GM12878 (cell line): ENCODE data around the gene ADCY5. TPM values are rescaled to one million over a fixed set of nuclear protein-coding genes. Genes with fewer than 3 reads are reported as not detected.

ENCODE experiments used
- ATAC-seq: fragments of 200-7000 bp; cut with Tn5 transposase; 3 replicates; pipeline ENCODE4 v1.9.1; 2020; ENCODE audit warnings: mild to moderate bottlenecking, moderate library complexity
- BruUV-seq: library from RNA; stranded (reverse); fragments of 400-500 nt; replicated peaks from 2 replicates; lab custom pipeline; 2021; lab: Mats Ljungman, UMichigan
- CTCF ChIA-PET: fragments of 300-600 bp; sonication (Branson Sonifier 250); formaldehyde crosslinking; extraction: SDS; loops from one replicate; lab custom pipeline; 2021; ENCODE audit warnings: inconsistent platforms; lab: Yijun Ruan, JAX
- POLR2A ChIA-PET: fragments of 350-600 bp; formaldehyde crosslinking; extraction: SDS; loops from one replicate; lab custom pipeline; 2021; ENCODE audit warnings: inconsistent platforms; lab: Charles Lee
- RAD21 ChIA-PET: fragments of 300-600 bp; sonication (Branson Sonifier 250); formaldehyde crosslinking; loops from one replicate; lab custom pipeline; 2023; ENCODE audit warnings: antibody characterized with exemption; ENCODE audit not compliant: unreplicated experiment; lab: Charles Lee
- SMC1A ChIA-PET: fragments of 300-600 bp; sonication (Branson Sonifier 250); formaldehyde crosslinking; loops from one replicate; lab custom pipeline; 2023; ENCODE audit not compliant: unreplicated experiment, uncharacterized antibody; lab: Charles Lee
- DNase-seq: peaks from one replicate; pipeline ENCODE4 v3.0.0-alpha.2; 2011; ENCODE audit warnings: low read depth, low spot score
- FAIRE-seq: peaks from 3 replicates; lab custom pipeline; 2011; peaks lifted over from hg19 to GRCh38; lab: Jason Lieb, UNC
- H2AFZ ChIP-seq: 2 replicates; pipeline ENCODE4 v1.6.0; 2011; ENCODE audit warnings: low read depth, low read length, control low read depth; ENCODE audit not compliant: control insufficient read depth
- H3K27ac ChIP-seq: 2 replicates; pipeline ENCODE4 v1.5.1; 2011; ENCODE audit warnings: control low read depth; ENCODE audit not compliant: control insufficient read depth, insufficient read depth
- H3K27me3 ChIP-seq, 2 experiments: replicated peaks in 1 of 2; 2 replicates each; pipeline versions ENCODE4 v1.6.0 to v1.6.1; 2011; ENCODE audit warnings: low read length in 1 of 2; ENCODE audit not compliant: control insufficient read depth in 2 of 2, insufficient read depth in 2 of 2
- H3K36me3 ChIP-seq, 2 experiments: 2 replicates each; pipeline ENCODE4 v1.5.1; 2011; ENCODE audit warnings: low read length in 1 of 2; ENCODE audit not compliant: control insufficient read depth in 2 of 2, insufficient read depth in 2 of 2
- H3K4me1 ChIP-seq: 2 replicates; pipeline ENCODE4 v1.6.1; 2011; ENCODE audit warnings: mild to moderate bottlenecking, low read length, moderate library complexity, mixed read lengths; ENCODE audit not compliant: control insufficient read depth, insufficient read depth
- H3K4me2 ChIP-seq: 2 replicates; pipeline ENCODE4 v1.6.0; 2011; ENCODE audit warnings: control low read depth; ENCODE audit not compliant: control insufficient read depth, insufficient read depth
- H3K4me3 ChIP-seq: fragments of 200-600 bp; sonication (generic); 2 replicates; pipeline ENCODE4 v1.5.1; 2016
- H3K79me2 ChIP-seq: 2 replicates; pipeline ENCODE4 v1.6.0; 2011; ENCODE audit warnings: low read length; ENCODE audit not compliant: control insufficient read depth, insufficient read depth
- H3K9ac ChIP-seq: 2 replicates; pipeline ENCODE4 v1.8.0; 2011; ENCODE audit warnings: low read length, control low read depth, mixed read lengths; ENCODE audit not compliant: control insufficient read depth, insufficient read depth
- H3K9me3 ChIP-seq: replicated peaks from 3 replicates; pipeline ENCODE4 v1.5.1; 2011; ENCODE audit warnings: mild to moderate bottlenecking, low read length; ENCODE audit not compliant: control insufficient read depth, insufficient read depth
- H4K20me1 ChIP-seq: 2 replicates; pipeline ENCODE4 v1.6.0; 2011; ENCODE audit not compliant: control insufficient read depth, insufficient read depth
- PAX5 ChIP-seq: IDR thresholded peaks from 2 replicates; pipeline ENCODE4 v1.6.1; 2011; ENCODE audit warnings: low read depth, low read length, borderline replicate concordance
- RAD21 ChIP-seq: IDR thresholded peaks from 2 replicates; pipeline ENCODE4 v1.6.1; 2011; ENCODE audit warnings: mild to moderate bottlenecking, low read depth, low read length, moderate library complexity; ENCODE audit not compliant: insufficient read depth
- SMC3 ChIP-seq: IDR thresholded peaks from 2 replicates; pipeline ENCODE4 v1.6.1; 2011; ENCODE audit warnings: low read length, improper control_type of control experiment, borderline replicate concordance
- SPI1 ChIP-seq: IDR thresholded peaks from 2 replicates; pipeline ENCODE4 v1.6.1; 2011; ENCODE audit warnings: low read depth, mild to moderate bottlenecking, low read length, moderate library complexity, borderline replicate concordance; ENCODE audit not compliant: insufficient read depth
- TCF12 ChIP-seq: IDR thresholded peaks from 2 replicates; pipeline ENCODE4 v1.6.1; 2011; ENCODE audit warnings: low read depth, mild to moderate bottlenecking, low read length
- YY1 ChIP-seq: IDR thresholded peaks from 2 replicates; pipeline ENCODE4 v1.6.1; 2011; ENCODE audit warnings: low read depth, mild to moderate bottlenecking, low read length
- WGBS: methylation state at CpG from one replicate; pipeline ENCODE4 v1.1.6; 2016; ENCODE audit warnings: low lambda C conversion rate; ENCODE audit not compliant: insufficient replicate concordance, insufficient coverage; ENCODE audit errors: missing lambda C conversion rate; 5-methylcytosine and 5-hydroxymethylcytosine counted together
- in situ Hi-C: fragments of 300-500 bp; cut with MboI; formaldehyde crosslinking; loops from 9 replicates; pipeline ENCODE4 v1.14.3; 2018; ENCODE audit warnings: mixed read lengths
- intact Hi-C: fragments of 100-400 bp; cut with micrococcal nuclease; formaldehyde crosslinking; loops from one replicate; pipeline ENCODE4 v1.14.2; 2022; ENCODE audit not compliant: unreplicated experiment
- polyA plus RNA-seq, 11 experiments: library from polyadenylated mRNA; depleted of rRNA in 4 of 11; unstranded in 6 of 11; stranded (reverse) in 5 of 11; fragments of >200 nt; fragmentation: Nextera tagmentation in 4 of 11; fragmentation: Illumina TruSeq in 1 of 11; extraction: Ambion mirVana in 4 of 11; extraction: Trizol in 1 of 11; gene quantifications; 1 replicate in 1 of 11; 2 replicates in 10 of 11; pipeline versions ENCODE4 v1.2.1 to v1.2.3, GENCODE V29; 2011 to 2016; ENCODE audit warnings: inconsistent platforms in 2 of 11, missing spikeins in 2 of 11, low read depth in 1 of 11
- total RNA-seq, 4 experiments: library from RNA; depleted of rRNA in 3 of 4; stranded (reverse); fragments of >200 nt in 3 of 4; fragmentation: Illumina TruSeq in 1 of 4; extraction: Trizol in 1 of 4; gene quantifications; 2 replicates each; pipeline versions ENCODE4 v1.2.1 to v1.2.3, GENCODE V29; 2013 to 2021
- TF ChIP-seq, protein P1 (sequence below), 3 experiments: IDR thresholded peaks in 2 of 3; conservative IDR thresholded peaks in 1 of 3; 2 replicates each; pipeline ENCODE4 v1.5.1; 2011; ENCODE audit warnings: low read depth in 3 of 3, low read length in 3 of 3, mild to moderate bottlenecking in 3 of 3, control low read depth in 2 of 3, moderate library complexity in 2 of 3, inconsistent platforms in 1 of 3, mixed read lengths in 1 of 3; ENCODE audit not compliant: control insufficient read depth in 2 of 3, insufficient read depth in 1 of 3; ENCODE audit errors: extremely low read depth in 1 of 3
- TF ChIP-seq, protein P2 (sequence below): fragments of 450-650 bp; IDR thresholded peaks from 2 replicates; pipeline ENCODE4 v1.6.1; 2016; ENCODE audit warnings: mild to moderate bottlenecking
- TF ChIP-seq, protein P3 (sequence below): IDR thresholded peaks from 2 replicates; pipeline ENCODE4 v1.6.1; 2011; ENCODE audit warnings: mild to moderate bottlenecking, low read depth, low read length, moderate library complexity; ENCODE audit not compliant: insufficient replicate concordance
- TF ChIP-seq, protein P4 (sequence below): fragments of 450-650 bp; formaldehyde crosslinking; IDR thresholded peaks from 2 replicates; pipeline ENCODE4 v1.4.0; 2022; ENCODE audit warnings: mild to moderate bottlenecking, moderate library complexity

ADCY5 gene
- total and polyA plus RNA-seq, 10 of the 15 experiments (the other 5 are each of a cell fraction or from before 2014, with no cell fraction given), result under 0.01 to 0.24 (median 0.02) TPM; not detected in 4

DNA sequence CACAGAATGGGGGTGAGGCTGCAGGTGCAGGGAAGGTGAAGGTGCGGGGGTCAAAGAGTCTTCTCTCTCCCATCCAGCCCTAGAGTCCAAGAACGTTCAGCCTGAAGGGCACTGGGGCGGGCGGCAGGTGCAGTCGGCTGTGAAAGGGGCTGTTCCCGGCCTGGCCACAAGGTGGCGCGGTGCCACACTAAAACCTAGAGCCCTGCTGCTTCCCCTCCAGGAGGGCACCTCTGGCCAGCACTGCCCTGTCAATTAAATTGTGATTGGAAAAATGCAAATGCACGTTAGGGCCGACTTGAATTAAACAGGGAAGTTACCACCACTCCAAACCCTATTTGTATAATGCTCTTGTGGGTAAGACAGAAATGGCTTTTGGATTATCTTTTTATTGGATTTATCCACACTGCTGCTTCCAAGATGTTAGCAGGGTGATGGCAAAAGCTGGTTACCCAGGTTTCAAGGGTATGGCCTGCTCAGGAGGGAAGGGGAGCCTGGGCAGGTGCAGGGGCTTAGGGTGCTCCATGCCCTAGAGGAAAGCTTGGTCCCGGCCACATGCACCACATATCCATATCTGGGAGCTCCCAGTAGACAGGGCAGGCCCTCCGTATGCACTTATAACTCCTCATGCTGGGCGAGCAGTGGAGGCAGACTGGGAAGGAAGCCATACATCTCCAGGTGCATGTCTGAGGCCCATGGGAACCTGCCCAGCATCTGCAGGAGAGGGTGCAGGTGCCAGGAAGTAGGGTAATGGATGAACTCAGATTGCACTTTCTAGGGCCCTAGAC, 119.8 kb downstream of the ADCY5 start:
- H3K4me3 ChIP-seq, result no peak overlapping the region
- no peaks in the 10 kb centered on the region for H3K4me1 ChIP-seq
- no peak for DNase-seq
- no peak overlapping the region for H3K27ac ChIP-seq
- WGBS, result 10% methylated on average over 13 of the region's 13 CpGs
- RAD21 ChIA-PET, result interaction anchor here (0.8 to 3.2 kb wide), 3 partner anchors 48 to 230 kb away, joined by 3 to 21 read pairs (median 7); no protein-coding TSS in a partner anchor
- H2AFZ ChIP-seq, result no peak overlapping the region
- no peaks in the 10 kb centered on the region for H3K36me3 ChIP-seq
- TF ChIP-seq RAD21 (peak; percentile 63), SPI1 (0 out of 2 replicates have a peak, but pooled peaks have one; percentile 2), SMC3 (peak; percentile 96), TCF12 (0 out of 2 replicates have a peak, but pooled peaks have one; percentile 37), PAX5 (peak; percentile 57; the same call in 1 of the 2 replicates), YY1 (0 out of 2 replicates have a peak, but pooled peaks have one; percentile 45)
- TF ChIP-seq, protein P1, sequence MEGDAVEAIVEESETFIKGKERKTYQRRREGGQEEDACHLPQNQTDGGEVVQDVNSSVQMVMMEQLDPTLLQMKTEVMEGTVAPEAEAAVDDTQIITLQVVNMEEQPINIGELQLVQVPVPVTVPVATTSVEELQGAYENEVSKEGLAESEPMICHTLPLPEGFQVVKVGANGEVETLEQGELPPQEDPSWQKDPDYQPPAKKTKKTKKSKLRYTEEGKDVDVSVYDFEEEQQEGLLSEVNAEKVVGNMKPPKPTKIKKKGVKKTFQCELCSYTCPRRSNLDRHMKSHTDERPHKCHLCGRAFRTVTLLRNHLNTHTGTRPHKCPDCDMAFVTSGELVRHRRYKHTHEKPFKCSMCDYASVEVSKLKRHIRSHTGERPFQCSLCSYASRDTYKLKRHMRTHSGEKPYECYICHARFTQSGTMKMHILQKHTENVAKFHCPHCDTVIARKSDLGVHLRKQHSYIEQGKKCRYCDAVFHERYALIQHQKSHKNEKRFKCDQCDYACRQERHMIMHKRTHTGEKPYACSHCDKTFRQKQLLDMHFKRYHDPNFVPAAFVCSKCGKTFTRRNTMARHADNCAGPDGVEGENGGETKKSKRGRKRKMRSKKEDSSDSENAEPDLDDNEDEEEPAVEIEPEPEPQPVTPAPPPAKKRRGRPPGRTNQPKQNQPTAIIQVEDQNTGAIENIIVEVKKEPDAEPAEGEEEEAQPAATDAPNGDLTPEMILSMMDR (IDR thresholded peaks at IDR 0.05 in 2 of 3, conservative IDR thresholded peaks at IDR 0.05 in 1 of 3; ENCODE audit: control insufficient read depth in 2 of 3, extremely low read depth in 1 of 3, insufficient read depth in 1 of 3, low read depth in 3 of 3, low read length in 3 of 3), result peak; percentile 87 to 90 (median 89)
- TF ChIP-seq, protein P2, sequence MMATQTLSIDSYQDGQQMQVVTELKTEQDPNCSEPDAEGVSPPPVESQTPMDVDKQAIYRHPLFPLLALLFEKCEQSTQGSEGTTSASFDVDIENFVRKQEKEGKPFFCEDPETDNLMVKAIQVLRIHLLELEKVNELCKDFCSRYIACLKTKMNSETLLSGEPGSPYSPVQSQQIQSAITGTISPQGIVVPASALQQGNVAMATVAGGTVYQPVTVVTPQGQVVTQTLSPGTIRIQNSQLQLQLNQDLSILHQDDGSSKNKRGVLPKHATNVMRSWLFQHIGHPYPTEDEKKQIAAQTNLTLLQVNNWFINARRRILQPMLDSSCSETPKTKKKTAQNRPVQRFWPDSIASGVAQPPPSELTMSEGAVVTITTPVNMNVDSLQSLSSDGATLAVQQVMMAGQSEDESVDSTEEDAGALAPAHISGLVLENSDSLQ, result peak; percentile 57; the same call in 1 of the 2 replicates
- TF ChIP-seq, protein P3, sequence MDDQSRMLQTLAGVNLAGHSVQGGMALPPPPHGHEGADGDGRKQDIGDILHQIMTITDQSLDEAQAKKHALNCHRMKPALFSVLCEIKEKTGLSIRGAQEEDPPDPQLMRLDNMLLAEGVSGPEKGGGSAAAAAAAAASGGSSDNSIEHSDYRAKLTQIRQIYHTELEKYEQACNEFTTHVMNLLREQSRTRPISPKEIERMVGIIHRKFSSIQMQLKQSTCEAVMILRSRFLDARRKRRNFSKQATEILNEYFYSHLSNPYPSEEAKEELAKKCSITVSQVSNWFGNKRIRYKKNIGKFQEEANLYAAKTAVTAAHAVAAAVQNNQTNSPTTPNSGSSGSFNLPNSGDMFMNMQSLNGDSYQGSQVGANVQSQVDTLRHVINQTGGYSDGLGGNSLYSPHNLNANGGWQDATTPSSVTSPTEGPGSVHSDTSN, result no peak
- TF ChIP-seq, protein P4, sequence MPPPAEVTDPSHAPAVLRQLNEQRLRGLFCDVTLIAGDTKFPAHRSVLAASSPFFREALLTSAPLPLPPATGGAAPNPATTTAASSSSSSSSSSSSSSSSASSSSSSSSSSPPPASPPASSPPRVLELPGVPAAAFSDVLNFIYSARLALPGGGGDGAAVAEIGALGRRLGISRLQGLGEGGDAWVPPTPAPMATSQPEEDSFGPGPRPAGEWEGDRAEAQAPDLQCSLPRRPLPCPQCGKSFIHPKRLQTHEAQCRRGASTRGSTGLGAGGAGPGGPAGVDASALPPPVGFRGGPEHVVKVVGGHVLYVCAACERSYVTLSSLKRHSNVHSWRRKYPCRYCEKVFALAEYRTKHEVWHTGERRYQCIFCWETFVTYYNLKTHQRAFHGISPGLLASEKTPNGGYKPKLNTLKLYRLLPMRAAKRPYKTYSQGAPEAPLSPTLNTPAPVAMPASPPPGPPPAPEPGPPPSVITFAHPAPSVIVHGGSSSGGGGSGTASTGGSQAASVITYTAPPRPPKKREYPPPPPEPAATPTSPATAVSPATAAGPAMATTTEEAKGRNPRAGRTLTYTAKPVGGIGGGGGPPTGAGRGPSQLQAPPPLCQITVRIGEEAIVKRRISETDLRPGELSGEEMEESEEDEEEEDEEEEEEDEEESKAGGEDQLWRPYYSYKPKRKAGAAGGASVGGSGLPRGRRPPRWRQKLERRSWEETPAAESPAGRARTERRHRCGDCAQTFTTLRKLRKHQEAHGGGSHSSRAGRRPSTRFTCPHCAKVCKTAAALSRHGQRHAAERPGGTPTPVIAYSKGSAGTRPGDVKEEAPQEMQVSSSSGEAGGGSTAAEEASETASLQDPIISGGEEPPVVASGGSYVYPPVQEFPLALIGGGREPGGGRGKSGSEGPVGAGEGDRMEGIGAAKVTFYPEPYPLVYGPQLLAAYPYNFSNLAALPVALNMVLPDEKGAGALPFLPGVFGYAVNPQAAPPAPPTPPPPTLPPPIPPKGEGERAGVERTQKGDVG (CRISPR knock-in tag), result no peak
- in situ Hi-C loops, result loop anchor here (5.0 kb wide), 2 partner anchors 158 to 228 kb away; no protein-coding TSS in a partner anchor
- POLR2A ChIA-PET, result no interaction called here
- H3K27me3 ChIP-seq, result no peaks in the 10 kb centered on the region; a peak in 2 of 4 replicates
- SMC1A ChIA-PET, result interaction anchor here (1.2 to 1.7 kb wide), 4 partner anchors 160 to 231 kb away, joined by 4 to 15 read pairs (median 5); no protein-coding TSS in a partner anchor
- no peaks in the 10 kb centered on the region for H3K9me3 ChIP-seq
- no peak overlapping the region for H3K4me2 ChIP-seq
- H3K9ac ChIP-seq, result no peak overlapping the region
- H4K20me1 ChIP-seq, result no peaks in the 10 kb centered on the region; the same call in 1 of the 2 replicates
- BruUV-seq, result no TSS peak
- intact Hi-C loops, result loop anchor here (1.0 kb wide), 2 partner anchors 160 to 230 kb away; no protein-coding TSS in a partner anchor
- ATAC-seq, result peak; percentile 98
- peak; percentile 38 for FAIRE-seq
- CTCF ChIA-PET, result interaction anchor here (1.0 to 7.9 kb wide), 11 partner anchors 10 to 231 kb away, joined by 3 to 93 read pairs (median 4); no protein-coding TSS in a partner anchor
- H3K79me2 ChIP-seq, result no peaks in the 10 kb centered on the region
